ENCODE data around the gene GOLGA6L2.
"Not testable (repeated sequence)": the region's sequence is repeated elsewhere in the genome, so short reads cannot be mapped to it uniquely, and the experiment has no call there.

The GOLGA6L2 gene

GRCh38 chr15:23424111-23424904 lies 22.7 kb downstream of the GOLGA6L2 start:
- no peak for DNase-seq

- DNase-seq, result no peak
Observed at GRCh38 chr15:23422946-23423708, 23.9 kb downstream of the GOLGA6L2 start.

- DNase-seq, result no peak
Observed at GRCh38 chr15:23422099-23422945, 24.7 kb downstream of the GOLGA6L2 start.

GRCh38 chr15:23420806-23421575 lies 26.1 kb downstream of the GOLGA6L2 start:
- DNase-seq, result no peak

- no peak for DNase-seq
Observed at GRCh38 chr15:23416349-23417276, 30.4 kb downstream of the GOLGA6L2 start.

GRCh38 chr15:23415866-23416265 lies 31.2 kb downstream of the GOLGA6L2 start:
- not testable (repeated sequence) for DNase-seq

- DNase-seq, result no peak
Observed at GRCh38 chr15:23415321-23415865, 31.6 kb downstream of the GOLGA6L2 start.

GRCh38 chr15:23412881-23413600 lies 34.0 kb downstream of the GOLGA6L2 start:
- not testable (repeated sequence) for DNase-seq

- no peak for DNase-seq
Observed at GRCh38 chr15:23411841-23412240, 35.2 kb downstream of the GOLGA6L2 start.

- DNase-seq, result no peak
Observed at GRCh38 chr15:23403550-23403949, 43.5 kb downstream of the GOLGA6L2 start.

- DNase-seq, result no peak
Observed at GRCh38 chr15:23402544-23402943, 44.5 kb downstream of the GOLGA6L2 start.

GRCh38 chr15:23402140-23402539 lies 44.9 kb downstream of the GOLGA6L2 start:
- no peak for DNase-seq

GRCh38 chr15:23401627-23402026 lies 45.4 kb downstream of the GOLGA6L2 start:
- DNase-seq, result no peak

- not testable (repeated sequence) for DNase-seq
Observed at GRCh38 chr15:23399207-23399606, 47.8 kb downstream of the GOLGA6L2 start.

- not testable (repeated sequence) for DNase-seq
Observed at GRCh38 chr15:23398357-23398756, 48.7 kb downstream of the GOLGA6L2 start.

- no peak for DNase-seq
Observed at GRCh38 chr15:23397779-23398178, 49.3 kb downstream of the GOLGA6L2 start.

- no peak for DNase-seq
Observed at GRCh38 chr15:23395832-23396231, 51.2 kb downstream of the GOLGA6L2 start.

GRCh38 chr15:23395030-23395692 lies 51.9 kb downstream of the GOLGA6L2 start:
- no peak for DNase-seq
